HAP-1 (cell line): Measurements from ENCODE around the gene ANXA4.
"Not testable (repeated sequence)": the region's sequence is repeated elsewhere in the genome, so short reads cannot be mapped to it uniquely, and the experiment has no call there.

Experiments used
- DNase-seq, 2 experiments: peaks; one replicate each; pipeline ENCODE4 v3.0.0-alpha.2; 2016 to 2020; ENCODE audit warnings: low spot score in 2 of 2
- H3K27me3 ChIP-seq: fragments of 250-450 bp; sonication (Bioruptor Pico); 2 replicates; pipeline ENCODE4 v1.5.1; 2020; ENCODE audit warnings: low read depth, mild to moderate bottlenecking, moderate library complexity
- H3K36me3 ChIP-seq: fragments of 250-450 bp; sonication (Bioruptor Pico); replicated peaks from 2 replicates; pipeline ENCODE4 v1.5.1; 2020; ENCODE audit warnings: mild to moderate bottlenecking
- H3K4me1 ChIP-seq: fragments of 250-450 bp; sonication (Bioruptor Pico); 2 replicates; pipeline ENCODE4 v1.5.1; 2020; ENCODE audit warnings: mild to moderate bottlenecking
- H3K4me3 ChIP-seq: fragments of 250-450 bp; sonication (Bioruptor Pico); 2 replicates; pipeline ENCODE4 v1.5.1; 2020; ENCODE audit warnings: mild to moderate bottlenecking, moderate library complexity
- H3K9me3 ChIP-seq: fragments of 250-450 bp; sonication (Bioruptor Pico); 2 replicates; pipeline ENCODE4 v1.5.1; 2020; ENCODE audit warnings: mild to moderate bottlenecking, moderate library complexity
- in situ Hi-C: fragments of 300-500 bp; cut with MboI; formaldehyde crosslinking; loops from 3 replicates; pipeline ENCODE4 v1.14.3; 2020; ENCODE audit warnings: low sequenced_read_pairs, inconsistent platforms, mixed read lengths

Gene ANXA4

GRCh38 chr2:69750246-69750645, 8.3 kb downstream of the ANXA4 start:
- DNase-seq: no peak
- H3K4me3 ChIP-seq: no peak overlapping the region
- in situ Hi-C loops: no loop called here
- no peaks in the 10 kb centered on the region for H3K27me3 ChIP-seq
- H3K4me1 ChIP-seq: peaks cover 14% of the 10 kb centered on the region
- H3K36me3 ChIP-seq: no peaks in the 10 kb centered on the region
- no peaks in the 10 kb centered on the region for H3K9me3 ChIP-seq

DNA sequence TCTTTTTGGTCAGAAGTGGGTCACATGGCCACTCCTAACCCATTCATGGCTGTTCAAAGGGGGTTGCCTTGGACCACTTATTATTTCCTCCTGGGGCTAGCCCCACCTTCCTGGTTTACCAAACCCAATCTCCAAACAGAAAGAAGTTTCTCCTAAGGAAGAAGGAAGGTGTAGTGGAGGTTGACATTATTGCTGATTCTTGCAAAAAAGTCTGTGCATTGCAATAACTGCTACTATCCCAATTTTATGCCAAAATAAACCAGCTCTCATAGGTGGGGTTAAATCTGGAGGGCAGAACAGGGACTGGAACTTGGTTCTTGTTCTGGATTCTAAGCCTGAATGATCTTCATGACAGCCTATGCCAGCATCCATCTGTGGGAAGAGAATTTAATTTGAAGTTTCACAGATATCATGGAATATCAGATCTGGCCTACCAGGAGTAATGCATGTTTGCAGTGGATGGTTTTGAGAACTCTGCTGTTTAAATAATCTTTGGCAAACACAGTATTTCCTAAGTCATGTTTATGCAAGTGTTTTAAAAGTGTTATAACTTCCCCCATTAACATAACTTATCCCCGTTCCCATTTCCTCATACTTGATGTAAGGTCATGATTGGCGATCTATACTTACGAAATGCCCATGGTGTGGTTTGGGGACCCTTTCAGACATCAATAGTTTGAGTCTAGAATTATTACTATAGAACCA, 11.9 kb downstream of the ANXA4 start:
- Histone ChIP-seq H3K9me3 (no peaks in the 10 kb centered on the region), H3K4me3 (no peak overlapping the region), H3K4me1 (peaks cover 19% of the 10 kb centered on the region), H3K36me3 (no peaks in the 10 kb centered on the region), H3K27me3 (no peaks in the 10 kb centered on the region)
- no peak for DNase-seq
- in situ Hi-C loops: no loop called here

DNA sequence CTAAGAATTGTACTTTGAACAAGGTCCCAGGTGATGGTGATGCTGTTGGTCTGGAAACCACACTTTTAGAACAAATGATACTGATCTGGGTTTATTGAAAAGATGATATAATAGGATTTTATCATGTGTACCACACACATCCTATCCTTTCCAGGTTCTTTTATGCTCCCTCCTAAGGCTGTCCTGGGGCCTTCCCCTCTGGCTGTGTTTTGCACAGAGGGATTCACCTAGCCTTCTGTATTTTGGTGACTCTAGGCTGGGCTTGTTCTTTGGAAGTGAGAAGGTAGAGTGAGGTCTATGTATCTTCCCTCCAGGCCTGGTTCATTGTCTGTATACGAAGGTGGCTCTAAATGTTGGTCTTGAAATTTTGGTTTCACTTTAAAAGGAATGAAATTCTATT, 12.7 kb downstream of the ANXA4 start:
- no peaks in the 10 kb centered on the region for H3K9me3 ChIP-seq
- peaks cover 19% of the 10 kb centered on the region for H3K4me1 ChIP-seq
- DNase-seq: no peak
- H3K4me3 ChIP-seq: no peak overlapping the region
- no peaks in the 10 kb centered on the region for H3K27me3 ChIP-seq
- no peaks in the 10 kb centered on the region for H3K36me3 ChIP-seq
- in situ Hi-C loops: no loop called here

DNA sequence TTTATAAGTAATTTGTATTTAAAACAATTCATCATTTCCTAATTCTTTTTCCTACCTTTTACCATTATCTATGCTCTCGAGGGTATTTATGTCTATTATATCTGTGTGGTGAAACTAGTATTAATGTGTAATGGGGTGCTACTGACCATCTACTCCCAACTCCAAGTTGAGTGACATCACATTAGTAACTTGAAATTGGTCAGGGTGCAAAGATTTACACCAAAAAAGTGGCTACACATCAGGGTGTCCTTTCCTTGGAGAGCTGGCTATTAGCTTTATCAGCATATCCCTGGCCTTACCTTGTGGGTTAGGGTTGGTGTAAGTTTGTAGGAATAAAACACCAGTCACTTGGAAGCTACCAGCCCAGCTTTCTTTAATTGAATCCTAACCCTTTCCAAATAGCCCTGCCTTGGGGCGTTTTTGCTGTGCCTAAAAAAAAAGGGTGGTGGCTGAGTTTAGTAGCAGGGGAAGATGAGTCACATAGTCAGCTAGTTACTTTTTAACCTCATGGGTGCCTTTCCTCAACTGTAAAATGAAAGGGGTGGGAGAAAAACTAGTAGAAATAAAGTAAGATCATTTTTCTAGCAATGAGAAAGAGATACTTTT, 14.0 kb downstream of the ANXA4 start:
- H3K27me3 ChIP-seq: no peaks in the 10 kb centered on the region
- H3K4me3 ChIP-seq: no peak overlapping the region
- H3K4me1 ChIP-seq: peaks cover 19% of the 10 kb centered on the region
- no peaks in the 10 kb centered on the region for H3K9me3 ChIP-seq
- in situ Hi-C loops: no loop called here
- no peak for DNase-seq
- H3K36me3 ChIP-seq: no peaks in the 10 kb centered on the region

DNA sequence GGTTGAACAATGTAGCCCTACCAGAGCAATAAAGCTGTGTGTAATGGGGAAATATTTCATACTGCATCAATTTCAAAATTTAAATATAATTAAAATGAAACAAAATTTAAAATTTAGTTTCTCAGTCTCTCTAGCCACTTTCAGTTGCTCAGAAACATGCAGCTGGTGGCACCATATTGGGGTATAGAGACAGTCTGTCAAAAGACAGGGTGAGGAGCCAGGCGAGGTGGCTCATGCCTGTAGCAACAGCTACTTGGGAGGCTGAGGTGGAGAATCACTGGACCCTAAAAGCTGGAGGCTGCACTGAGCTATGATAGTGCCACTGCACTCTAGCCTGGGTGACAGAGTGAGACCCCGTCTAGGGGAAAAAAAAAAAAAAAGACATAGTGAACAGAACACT, 20.1 kb downstream of the ANXA4 start:
- H3K36me3 ChIP-seq: no peaks in the 10 kb centered on the region
- no peaks in the 10 kb centered on the region for H3K9me3 ChIP-seq
- in situ Hi-C loops: no loop called here
- DNase-seq: no peak
- no peaks in the 10 kb centered on the region for H3K27me3 ChIP-seq
- no peaks in the 10 kb centered on the region for H3K4me1 ChIP-seq
- no peak overlapping the region for H3K4me3 ChIP-seq

- no peak overlapping the region for H3K4me3 ChIP-seq
- DNase-seq: no peak
- in situ Hi-C loops: no loop called here
- H3K27me3 ChIP-seq: no peaks in the 10 kb centered on the region
- H3K9me3 ChIP-seq: no peaks in the 10 kb centered on the region
- H3K4me1 ChIP-seq: no peaks in the 10 kb centered on the region
- H3K36me3 ChIP-seq: no peaks in the 10 kb centered on the region
These were observed 20.9 kb downstream of the ANXA4 start for GRCh38 chr2:69762513-69763494.

GRCh38 chr2:69763831-69764230, 21.9 kb downstream of the ANXA4 start:
- H3K4me1 ChIP-seq, in situ Hi-C loops, H3K27me3 ChIP-seq, H3K9me3 ChIP-seq, DNase-seq, H3K4me3 ChIP-seq, H3K36me3 ChIP-seq: not testable (repeated sequence)

GRCh38 chr2:69764286-69765095, 22.6 kb downstream of the ANXA4 start:
- no peaks in the 10 kb centered on the region for H3K9me3 ChIP-seq
- H3K27me3 ChIP-seq: no peaks in the 10 kb centered on the region
- H3K4me1 ChIP-seq: peaks cover 3% of the 10 kb centered on the region
- H3K36me3 ChIP-seq: no peaks in the 10 kb centered on the region
- in situ Hi-C loops: no loop called here
- no peak overlapping the region for H3K4me3 ChIP-seq
- DNase-seq: no peak

DNA sequence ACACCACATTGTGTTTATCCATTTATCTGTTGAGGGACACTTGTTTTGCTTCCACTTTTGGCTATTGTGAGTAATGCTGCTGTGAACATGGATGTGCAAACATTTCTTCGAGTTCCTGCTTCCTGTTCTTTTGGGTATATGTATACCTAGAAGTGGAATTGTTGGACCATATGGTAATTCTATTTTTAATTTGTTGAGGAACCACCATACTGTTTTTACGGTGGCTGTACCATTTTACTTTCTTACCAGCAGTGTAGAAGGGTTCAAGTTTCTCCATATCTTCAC, 23.1 kb downstream of the ANXA4 start:
- Histone ChIP-seq H3K4me3 (no peak overlapping the region), H3K4me1 (peaks cover 6% of the 10 kb centered on the region), H3K36me3 (no peaks in the 10 kb centered on the region), H3K9me3 (no peaks in the 10 kb centered on the region), H3K27me3 (no peaks in the 10 kb centered on the region)
- no peak for DNase-seq
- in situ Hi-C loops: no loop called here

GRCh38 chr2:69766014-69766413, 24.1 kb downstream of the ANXA4 start:
- no peaks in the 10 kb centered on the region for H3K36me3 ChIP-seq
- in situ Hi-C loops: no loop called here
- no peaks in the 10 kb centered on the region for H3K27me3 ChIP-seq
- no peak for DNase-seq
- no peak overlapping the region for H3K4me3 ChIP-seq
- no peaks in the 10 kb centered on the region for H3K9me3 ChIP-seq
- H3K4me1 ChIP-seq: peaks cover 7% of the 10 kb centered on the region

- H3K36me3 ChIP-seq: no peaks in the 10 kb centered on the region
- peaks cover 7% of the 10 kb centered on the region for H3K4me1 ChIP-seq
- no peaks in the 10 kb centered on the region for H3K27me3 ChIP-seq
- in situ Hi-C loops: no loop called here
- DNase-seq: no peak
- no peaks in the 10 kb centered on the region for H3K9me3 ChIP-seq
- no peak overlapping the region for H3K4me3 ChIP-seq
These were observed 25.1 kb downstream of the ANXA4 start for GRCh38 chr2:69767034-69767433.

DNA sequence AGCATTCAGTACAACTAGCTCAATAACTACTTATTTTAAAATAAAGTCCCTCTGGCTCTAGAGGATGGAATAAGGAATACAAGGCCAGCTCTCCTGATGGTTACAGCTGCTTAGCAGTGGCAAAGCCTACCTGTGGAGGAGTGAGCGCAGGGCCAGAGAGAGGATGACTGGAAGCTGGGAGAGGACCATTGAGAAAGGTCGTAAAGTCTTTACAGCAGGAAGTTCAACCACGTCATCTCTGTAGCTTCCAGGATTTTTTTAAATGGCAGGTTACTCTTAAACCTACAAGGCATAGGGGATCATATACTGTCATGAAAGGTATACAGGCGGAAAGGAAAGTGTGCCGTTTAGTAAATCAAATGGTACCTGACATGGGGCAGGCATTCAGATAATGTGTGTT, 26.3 kb downstream of the ANXA4 start:
- no peak for DNase-seq
- in situ Hi-C loops: no loop called here
- no peaks in the 10 kb centered on the region for H3K9me3 ChIP-seq
- H3K4me3 ChIP-seq: no peak overlapping the region
- H3K4me1 ChIP-seq: peaks cover 11% of the 10 kb centered on the region
- no peaks in the 10 kb centered on the region for H3K36me3 ChIP-seq
- H3K27me3 ChIP-seq: no peaks in the 10 kb centered on the region

- in situ Hi-C loops: no loop called here
These were observed 26.9 kb downstream of the ANXA4 start for GRCh38 chr2:69768789-69769188.

More at GRCh38 chr2:69768789-69769188, 26.9 kb downstream of the ANXA4 start:
- Histone ChIP-seq H3K27me3 (no peaks in the 10 kb centered on the region), H3K4me3 (no peak overlapping the region), H3K9me3 (no peaks in the 10 kb centered on the region), H3K4me1 (peaks cover 13% of the 10 kb centered on the region), H3K36me3 (no peaks in the 10 kb centered on the region)
- DNase-seq: no peak
